GM18951 (cell line): ENCODE results near the gene GRPEL1.

Experiments used
- POLR2A ChIP-seq: IDR thresholded peaks from 4 replicates; pipeline ENCODE4 v1.6.1; 2011; ENCODE audit warnings: mild to moderate bottlenecking; ENCODE audit not compliant: insufficient read length, insufficient read depth; ENCODE audit errors: extremely low read depth
- in situ Hi-C: fragments of 300-500 bp; cut with MboI; formaldehyde crosslinking; loops from one replicate; pipeline ENCODE4 v1.12.0; 2022; ENCODE audit warnings: low sequenced_read_pairs, mixed read lengths, inconsistent platforms; ENCODE audit not compliant: unreplicated experiment

The GRPEL1 gene

DNA sequence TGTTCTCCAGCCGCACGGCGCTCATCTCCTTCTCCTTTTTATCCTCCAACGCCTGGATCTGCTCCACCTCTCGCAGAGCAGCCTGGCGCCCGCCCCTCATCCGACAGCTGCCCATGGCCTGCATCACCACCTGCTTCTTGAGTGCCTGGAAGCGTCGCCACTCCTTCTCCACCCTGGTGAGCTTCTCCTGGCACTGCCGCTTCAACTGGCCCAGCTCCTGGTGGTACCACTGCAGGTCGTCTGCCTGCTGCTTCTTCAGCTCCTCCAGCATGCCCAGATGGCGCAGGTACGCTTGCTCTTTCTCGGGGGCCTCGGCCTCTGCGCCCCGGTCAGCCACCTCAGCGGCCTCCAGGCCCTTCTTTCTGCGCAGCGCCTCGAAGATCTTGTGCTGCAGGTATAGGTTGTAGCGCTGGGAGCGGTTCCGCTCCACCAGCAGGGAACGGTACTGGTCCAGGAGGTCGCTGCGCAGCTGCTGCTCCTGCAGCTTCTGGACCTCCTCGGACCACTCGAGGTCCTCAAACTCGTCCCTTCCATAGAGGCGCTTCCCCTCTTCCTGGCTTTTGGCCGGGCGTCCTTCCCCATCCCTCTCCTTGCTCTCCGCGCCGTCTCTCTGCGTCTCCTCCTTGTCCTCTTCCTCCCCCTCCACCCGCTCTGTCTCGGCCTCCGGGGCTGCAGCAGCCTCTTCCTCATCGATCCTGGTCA lies 25.9 kb downstream of the GRPEL1 start:
- no peak for TF ChIP-seq POLR2A
- in situ Hi-C loops, result loop anchor here (10.0 kb wide), 1 partner anchor 327 kb away; the partner anchor contains the start of gene BLOC1S4

GRCh38 chr4:7041246-7041645 lies 26.6 kb downstream of the GRPEL1 start:
- TF ChIP-seq POLR2A, result no peak
- in situ Hi-C loops, result loop anchor here (10.0 kb wide), 1 partner anchor 326 kb away; the partner anchor contains the start of gene BLOC1S4

DNA sequence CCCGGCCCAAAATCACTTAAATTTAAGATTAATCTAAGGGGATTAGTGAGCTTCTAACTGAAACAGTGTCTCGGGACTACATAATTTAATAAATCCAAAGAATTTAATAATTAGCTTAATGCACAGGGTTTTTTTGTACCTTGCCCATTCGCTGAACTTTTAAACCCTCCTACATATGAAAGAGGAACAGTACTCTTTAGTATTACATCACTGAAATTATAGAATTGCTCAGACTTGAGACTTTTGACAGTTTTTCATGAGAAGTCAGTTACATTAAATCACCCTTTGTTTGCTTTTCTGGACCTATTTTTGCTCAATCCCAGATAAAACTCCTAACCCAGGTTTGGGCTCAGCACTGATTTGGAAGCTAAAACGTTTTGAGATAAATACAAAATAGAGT lies 27.1 kb downstream of the GRPEL1 start:
- TF ChIP-seq POLR2A, result no peak

DNA sequence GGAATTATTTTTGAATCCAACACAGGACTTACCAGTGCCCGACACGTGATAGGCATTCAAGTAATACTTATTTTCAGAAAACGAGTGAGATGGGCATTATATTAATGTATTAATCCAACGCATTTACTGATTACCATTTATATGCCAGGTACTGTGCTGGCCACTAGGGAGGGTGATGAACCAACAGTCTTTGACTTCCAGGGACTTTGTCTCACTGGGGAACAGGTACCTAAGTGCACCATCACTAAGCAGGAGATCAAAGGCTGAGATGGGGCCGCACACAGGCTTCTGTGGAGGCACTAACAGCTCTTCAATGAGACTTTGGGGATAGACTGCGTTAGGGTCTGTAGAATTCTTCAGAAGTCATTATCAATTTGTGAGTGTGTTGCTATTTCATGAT lies 30.4 kb downstream of the GRPEL1 start:
- in situ Hi-C loops, result no loop called here
- TF ChIP-seq POLR2A, result no peak

More for the DNA sequence above, 27.1 kb downstream of the GRPEL1 start:
- in situ Hi-C loops, result loop anchor here (10.0 kb wide), 1 partner anchor 326 kb away; the partner anchor contains the start of gene BLOC1S4

- TF ChIP-seq POLR2A, result no peak
These were observed 33.4 kb downstream of the GRPEL1 start for GRCh38 chr4:7034262-7035081.

GRCh38 chr4:7032596-7032995 lies 35.3 kb downstream of the GRPEL1 start:
- no peak for TF ChIP-seq POLR2A
- in situ Hi-C loops, result no loop called here

More at GRCh38 chr4:7034262-7035081, 33.4 kb downstream of the GRPEL1 start:
- in situ Hi-C loops, result no loop called here

- in situ Hi-C loops, result no loop called here
These were observed 36.1 kb downstream of the GRPEL1 start for GRCh38 chr4:7031558-7032449.

DNA sequence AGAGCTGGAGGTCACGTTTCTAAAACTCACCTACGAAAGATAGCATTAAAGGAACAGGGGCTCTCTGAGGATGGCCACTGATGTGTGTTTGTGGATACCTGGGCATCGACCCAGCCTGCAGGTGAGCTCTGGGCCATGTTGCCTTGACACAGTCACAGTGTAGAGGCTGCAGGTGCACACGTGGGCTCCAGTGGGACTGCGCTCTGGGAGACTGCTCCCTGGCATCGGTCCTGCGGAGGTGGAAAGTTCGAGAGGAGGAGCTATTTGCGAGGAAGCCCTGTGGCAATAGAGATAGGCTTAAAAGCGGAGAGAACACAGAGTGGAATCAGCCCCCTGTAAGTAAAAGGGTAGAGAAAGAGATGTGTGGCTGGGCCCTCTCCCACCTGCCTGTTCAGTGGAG lies 37.0 kb downstream of the GRPEL1 start:
- no peak for TF ChIP-seq POLR2A
- in situ Hi-C loops, result no loop called here

More at GRCh38 chr4:7031558-7032449, 36.1 kb downstream of the GRPEL1 start:
- no peak for TF ChIP-seq POLR2A

DNA sequence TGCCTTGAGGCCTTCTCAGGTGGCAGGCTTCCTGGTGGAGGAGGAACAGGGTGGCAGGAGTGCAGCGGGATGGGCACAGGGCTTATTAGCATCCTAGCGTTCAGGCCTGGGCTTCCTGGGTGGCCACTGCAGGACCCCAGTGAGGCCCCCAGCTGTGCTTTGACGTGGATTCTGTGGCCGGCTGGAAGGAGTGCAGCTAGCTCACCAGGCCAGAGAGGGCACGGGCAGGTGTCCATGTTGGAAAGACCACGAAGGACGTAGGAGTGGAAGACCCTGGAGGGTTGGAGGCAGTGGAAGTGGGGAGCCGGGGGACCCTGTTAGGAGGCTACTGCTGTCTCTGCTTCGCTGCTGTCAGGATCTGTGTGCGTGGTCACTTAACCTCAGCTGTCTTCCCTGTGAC lies 37.9 kb downstream of the GRPEL1 start:
- TF ChIP-seq POLR2A, result no peak
- in situ Hi-C loops, result no loop called here

DNA sequence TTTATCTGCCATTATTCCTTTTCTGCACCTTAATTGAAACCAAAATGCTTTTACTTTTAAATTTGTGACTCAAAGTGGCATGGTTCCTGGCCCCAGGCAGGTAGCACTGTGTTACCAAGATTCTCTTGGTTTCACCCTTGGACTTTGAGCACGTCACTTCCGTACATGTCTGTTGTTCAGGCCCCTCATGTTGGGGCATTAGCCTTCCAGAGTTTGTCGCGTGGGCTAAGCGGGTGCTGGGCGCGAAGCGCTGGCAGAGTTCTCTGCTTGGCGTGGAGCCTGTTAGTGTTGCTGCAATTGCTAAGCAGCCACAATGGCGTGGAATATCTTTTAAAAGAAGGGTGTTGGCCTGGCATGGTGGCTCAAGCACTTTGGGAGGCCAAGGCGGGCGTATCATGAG lies 38.7 kb downstream of the GRPEL1 start:
- TF ChIP-seq POLR2A, result no peak
- in situ Hi-C loops, result no loop called here

- in situ Hi-C loops, result no loop called here
These were observed 40.0 kb downstream of the GRPEL1 start for GRCh38 chr4:7027913-7028312.

GRCh38 chr4:7027284-7027683 lies 40.6 kb downstream of the GRPEL1 start:
- no peak for TF ChIP-seq POLR2A
- in situ Hi-C loops, result no loop called here

More at GRCh38 chr4:7027913-7028312, 40.0 kb downstream of the GRPEL1 start:
- no peak for TF ChIP-seq POLR2A

DNA sequence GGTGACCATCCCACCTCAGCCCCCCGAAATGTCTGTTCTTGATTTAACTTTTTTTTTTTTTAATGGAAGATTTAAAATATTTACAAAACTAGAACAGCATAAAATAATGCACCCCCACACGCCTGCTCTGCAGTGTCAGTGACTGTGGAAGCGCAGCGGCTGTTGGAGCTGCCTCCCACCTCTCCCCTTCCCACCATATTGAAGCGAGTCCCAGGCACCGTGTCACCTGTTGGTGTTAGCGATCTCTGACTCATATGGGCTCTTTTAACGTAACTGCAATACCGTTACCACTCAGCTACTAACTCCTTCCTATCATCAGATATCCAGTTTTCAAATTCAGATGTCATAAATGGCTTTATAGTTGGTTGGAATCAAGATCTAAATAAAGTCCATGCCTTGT lies 41.8 kb downstream of the GRPEL1 start:
- no peak for TF ChIP-seq POLR2A
- in situ Hi-C loops, result no loop called here
